Left colon (tissue), 2 donors: ENCODE data around the gene EWSR1. TPM values are rescaled to one million over a fixed set of nuclear protein-coding genes. Genes with fewer than 3 reads are reported as not detected.

Source experiments
- ATAC-seq: fragments of 200-7000 bp; cut with Tn5 transposase; one replicate; pipeline ENCODE4 v1.9.1; 2020; ENCODE audit warnings: mild to moderate bottlenecking, moderate library complexity
- DNase-seq, 2 donors: peaks; one replicate each; pipeline ENCODE4 v3.0.0-alpha.2; 2020
- intact Hi-C, 2 donors: fragments of 100-400 bp; cut with DNase I in 1 of 2; cut with micrococcal nuclease in 1 of 2; formaldehyde crosslinking; loops; one replicate each; pipeline versions ENCODE4 v1.11.2 to v1.14.0; 2022; cut with DNase I, micrococcal nuclease
- total RNA-seq, 2 donors: library from RNA; stranded (reverse); fragmentation: NEBNext Ultra II Directional; extraction: Animal tissue kit (Norgen Biotek cat#: 25700); gene quantifications; one replicate each; pipeline ENCODE4 v1.2.1, GENCODE V29; 2021
- donor health status: DM: no; HTN: no; CAD: no.
- donor health status: DM: yes; HTN: yes; CAD: no.

Gene EWSR1
- total RNA-seq, 2 donors from 2014 or later: 158 to 192 TPM

- ATAC-seq (no peak), DNase-seq (no peak)
- intact Hi-C loops: no loop called here
These were observed 2.8 kb upstream of the EWSR1 start for GRCh38 chr22:29265305-29265704.

GRCh38 chr22:29265929-29266328 is 2.1 kb upstream of the EWSR1 start:
- intact Hi-C loops: no loop called here
- DNase-seq (no peak), ATAC-seq (no peak)

GRCh38 chr22:29266564-29267461 is 1.3 kb upstream of the EWSR1 start:
- intact Hi-C loops: no loop called here
- DNase-seq (peak in 1 of 2 donors; percentile 24), ATAC-seq (no peak)

GRCh38 chr22:29267462-29267857 is 608 bp upstream of the EWSR1 start:
- ATAC-seq (no peak), DNase-seq (no peak)
- intact Hi-C loops: no loop called here

- peak; percentile 55 to 68 for DNase-seq
- intact Hi-C loops: no loop called here
- peak; percentile 49 for ATAC-seq
These were observed 602 bp downstream of the EWSR1 start for GRCh38 chr22:29268511-29269229.

DNA sequence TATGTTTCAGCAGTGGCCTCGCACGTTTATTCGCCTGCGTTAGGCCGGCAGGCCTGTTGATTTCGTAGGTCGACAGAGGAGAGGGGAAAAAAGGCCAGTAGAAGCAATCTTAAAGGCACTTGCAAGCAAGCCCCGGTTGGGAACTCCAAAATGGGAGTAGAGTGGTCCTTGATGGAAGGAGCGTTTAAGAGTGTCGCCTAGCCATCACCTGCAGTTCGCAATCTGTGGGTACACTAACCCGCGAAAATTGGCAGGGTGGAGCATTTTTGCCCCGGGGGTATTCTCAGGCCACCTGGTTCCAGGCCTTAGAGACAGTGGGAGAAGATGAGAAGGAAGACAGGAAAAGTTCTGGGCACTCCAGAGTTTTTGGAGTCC is 1.1 kb downstream of the EWSR1 start:
- no peak for DNase-seq
- no peak for ATAC-seq
- intact Hi-C loops: no loop called here

GRCh38 chr22:29269731-29270474 is 1.8 kb downstream of the EWSR1 start:
- intact Hi-C loops: no loop called here
- ATAC-seq (no peak), DNase-seq (peak in 1 of 2 donors; percentile 31)

DNA sequence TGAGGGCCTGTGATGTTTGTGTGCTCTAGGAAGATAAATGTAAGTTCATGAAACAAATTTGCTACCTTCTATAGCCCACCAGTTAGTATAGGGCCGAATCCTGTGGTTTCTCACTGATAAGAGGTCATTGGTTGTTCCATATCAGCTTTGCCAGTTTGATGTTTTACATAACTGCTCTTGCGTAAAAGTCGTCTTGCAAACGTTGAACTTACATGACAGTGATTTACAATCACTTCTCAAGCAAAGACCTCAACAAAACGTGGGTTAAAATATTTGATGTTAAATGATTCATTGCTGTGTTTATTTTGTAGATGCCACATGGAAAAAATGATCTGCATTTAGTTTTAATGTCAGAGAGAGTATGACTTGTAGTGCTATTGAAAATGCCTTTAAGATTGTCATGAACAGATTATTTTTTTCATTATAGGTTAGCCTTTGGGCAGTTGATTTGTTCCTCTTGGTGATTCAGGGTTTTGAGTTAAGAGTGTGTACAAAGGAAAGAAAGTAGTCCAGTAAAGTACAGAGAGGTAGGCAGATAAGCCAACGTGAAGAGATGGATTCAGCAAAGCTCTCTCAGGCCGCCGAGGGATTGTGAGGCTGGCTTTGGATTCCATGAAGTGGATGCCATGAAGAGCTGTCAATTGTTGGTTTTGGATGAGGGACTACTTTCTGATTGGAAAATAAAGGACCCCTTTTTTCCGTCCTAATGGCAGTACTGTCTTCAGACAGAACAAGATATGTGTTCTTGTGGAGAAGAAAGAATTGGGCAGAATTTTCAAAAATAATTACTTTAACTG is 2.6 kb downstream of the EWSR1 start:
- ATAC-seq (no peak), DNase-seq (no peak)
- intact Hi-C loops: no loop called here

DNA sequence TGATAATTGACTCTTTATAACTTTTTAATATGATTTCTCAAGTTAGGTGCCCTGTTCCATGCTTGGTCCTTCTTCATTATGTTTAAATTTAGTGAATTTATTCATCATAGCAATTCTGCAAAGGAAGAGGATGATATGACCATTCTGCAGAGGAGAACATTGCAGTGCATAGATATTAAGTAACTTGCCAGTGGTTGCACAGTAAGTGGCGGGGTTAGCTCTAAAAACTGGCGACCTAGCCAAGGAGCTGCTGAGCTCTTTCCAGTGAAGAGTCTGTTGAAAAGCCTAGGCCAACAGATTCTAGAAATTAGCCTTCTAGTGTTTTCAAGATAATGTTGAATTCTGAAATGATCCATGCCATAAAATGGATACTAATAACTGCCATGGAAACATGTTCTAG is 4.6 kb downstream of the EWSR1 start:
- ATAC-seq: no peak
- no peak for DNase-seq
- intact Hi-C loops: no loop called here

DNA sequence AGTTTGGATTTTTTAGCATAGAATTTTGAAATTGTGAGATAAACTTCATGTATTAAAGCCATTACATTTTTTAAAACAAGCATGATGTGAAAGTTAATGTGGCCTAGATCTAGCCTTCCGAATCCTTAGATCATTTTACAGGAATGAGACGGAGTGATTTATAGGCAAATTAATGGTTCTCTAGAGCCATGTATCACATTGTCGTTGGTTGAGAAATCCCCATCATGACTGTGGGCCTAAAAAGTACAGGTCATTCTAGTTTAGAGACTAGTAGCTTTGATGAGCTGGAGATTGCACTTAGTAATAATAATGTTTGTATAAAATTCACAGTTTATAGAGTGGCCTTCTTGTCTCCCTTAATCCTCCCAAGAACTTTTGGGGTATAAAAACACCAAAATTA is 7.1 kb downstream of the EWSR1 start:
- DNase-seq: no peak
- no peak for ATAC-seq
- intact Hi-C loops: no loop called here

- intact Hi-C loops: no loop called here
- DNase-seq: no peak
- peak; percentile 88 for ATAC-seq
These were observed 7.9 kb downstream of the EWSR1 start for GRCh38 chr22:29275819-29276565.

DNA sequence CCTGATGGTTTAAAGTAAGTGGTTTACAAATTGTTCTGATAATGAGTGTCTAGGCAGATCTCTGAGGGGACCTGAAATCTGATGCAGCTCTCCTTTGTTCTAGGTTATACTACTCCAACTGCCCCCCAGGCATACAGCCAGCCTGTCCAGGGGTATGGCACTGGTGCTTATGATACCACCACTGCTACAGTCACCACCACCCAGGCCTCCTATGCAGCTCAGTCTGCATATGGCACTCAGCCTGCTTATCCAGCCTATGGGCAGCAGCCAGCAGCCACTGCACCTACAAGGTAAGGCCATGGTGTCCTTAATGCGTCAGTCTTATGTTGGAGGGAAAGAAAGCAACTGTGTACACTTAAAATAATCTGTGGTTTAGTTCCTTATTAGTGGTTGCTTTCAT is 9.9 kb downstream of the EWSR1 start:
- no peak for ATAC-seq
- intact Hi-C loops: no loop called here
- DNase-seq: no peak

GRCh38 chr22:29284196-29284595 is 16.1 kb downstream of the EWSR1 start:
- intact Hi-C loops: no loop called here
- ATAC-seq: no peak
- DNase-seq: no peak

DNA sequence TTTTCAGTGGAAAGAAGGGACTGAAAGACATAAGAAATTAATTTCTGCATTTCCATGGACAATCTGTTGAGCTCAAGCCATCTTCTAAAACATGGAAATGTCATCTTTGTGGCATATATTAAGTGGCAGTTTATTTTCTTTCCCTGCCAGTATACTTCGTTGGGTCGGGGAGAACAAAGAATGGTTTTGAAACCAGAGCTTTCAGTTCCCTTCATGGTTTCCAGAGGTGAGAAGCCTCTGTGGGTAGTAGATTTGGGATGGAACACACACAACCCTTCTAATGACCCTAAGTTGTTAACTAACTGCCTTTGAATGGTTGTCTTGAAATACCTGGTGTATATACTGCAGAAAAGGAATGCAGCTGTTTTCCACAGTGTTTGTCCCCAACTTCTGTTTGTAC is 20.8 kb downstream of the EWSR1 start:
- DNase-seq: no peak
- ATAC-seq: no peak
- intact Hi-C loops: no loop called here

GRCh38 chr22:29290061-29290460 is 22.0 kb downstream of the EWSR1 start:
- ATAC-seq (no peak), DNase-seq (no peak)
- intact Hi-C loops: no loop called here

DNA sequence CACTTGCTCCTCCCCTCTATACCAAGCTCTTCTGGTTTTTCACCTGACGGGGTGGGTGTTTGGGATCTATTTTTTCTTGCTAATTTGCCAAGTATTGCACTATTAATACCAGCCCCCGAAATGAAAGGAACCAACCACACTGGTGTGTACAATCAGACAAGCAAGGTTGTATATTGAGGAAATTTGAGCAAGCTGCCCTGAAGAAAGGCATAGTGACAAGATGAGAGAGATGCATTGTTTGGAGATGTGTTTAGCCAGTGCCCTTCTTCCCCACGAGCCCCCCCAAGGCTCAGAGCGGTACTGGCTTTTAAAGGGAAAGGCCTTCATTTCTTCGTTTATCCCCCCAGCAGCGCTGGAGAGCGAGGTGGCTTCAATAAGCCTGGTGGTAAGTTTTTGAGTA is 23.1 kb downstream of the EWSR1 start:
- ATAC-seq: no peak
- intact Hi-C loops: no loop called here
- DNase-seq: no peak

GRCh38 chr22:29292379-29292778 is 24.3 kb downstream of the EWSR1 start:
- intact Hi-C loops: no loop called here
- DNase-seq: no peak
- ATAC-seq: no peak

DNA sequence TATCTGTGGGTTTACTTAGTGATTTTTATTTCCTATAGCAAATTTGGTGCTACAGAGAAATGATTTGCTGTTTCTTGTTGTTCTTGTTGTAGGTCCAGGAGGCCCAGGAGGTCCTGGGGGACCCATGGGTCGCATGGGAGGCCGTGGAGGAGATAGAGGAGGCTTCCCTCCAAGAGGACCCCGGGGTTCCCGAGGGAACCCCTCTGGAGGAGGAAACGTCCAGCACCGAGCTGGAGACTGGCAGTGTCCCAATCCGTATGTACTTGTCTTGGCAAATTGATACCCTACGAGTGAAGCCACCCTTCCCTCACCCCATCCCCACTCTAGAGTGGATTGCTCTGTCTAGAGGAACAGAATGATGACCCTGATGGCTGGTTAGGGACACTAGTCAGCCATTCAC is 30.6 kb downstream of the EWSR1 start:
- DNase-seq (no peak), ATAC-seq (no peak)
- intact Hi-C loops: no loop called here
